ENCODE results near the gene LYAR. TPM values are rescaled to one million over a fixed set of nuclear protein-coding genes. Genes with fewer than 3 reads are reported as not detected.

The LYAR gene
- total RNA-seq, 1 experiment from 2014 or later: 49.3 TPM

- intact Hi-C loops (cut with micrococcal nuclease; ENCODE audit: unreplicated experiment): no loop called here
- POLR2A ChIA-PET (ENCODE audit: low non-redundant PET): no interaction called here
- Histone ChIP-seq H3K36me3 (ENCODE audit: insufficient read depth, low read length, poor library complexity, severe bottlenecking) (no peaks in the 10 kb centered on the region), H3K9me3 (ENCODE audit: low read depth, low read length, poor library complexity, severe bottlenecking) (no peaks in the 10 kb centered on the region), H3K4me1 (ENCODE audit: insufficient read depth, low read length, poor library complexity, severe bottlenecking) (no peaks in the 10 kb centered on the region), H3K4me3 (ENCODE audit: low read depth, low read length, poor library complexity, severe bottlenecking) (no peak overlapping the region), H3K27me3 (replicated peaks; ENCODE audit: insufficient read depth, low read depth, low read length, poor library complexity) (no peaks in the 10 kb centered on the region), H3K27ac (ENCODE audit: low read depth, low read length, poor library complexity, severe bottlenecking) (no peak overlapping the region)
- no peak for DNase-seq (ENCODE audit: low spot score)
- CTCF ChIA-PET: no interaction called here
- BruUV-seq (replicated peaks): no TSS peak
- TF ChIP-seq EZH2 (IDR thresholded peaks at IDR 0.05; ENCODE audit: borderline replicate concordance, low read depth, low read length, poor library complexity, severe bottlenecking) (no peak), CTCF (conservative IDR thresholded peaks at IDR 0.05; ENCODE audit: low read depth, low read length) (no peak)
These were observed 32.2 kb upstream of the LYAR start for GRCh38 chr4:4321951-4322688.

- DNase-seq (ENCODE audit: low spot score): no peak
- ChIA-PET POLR2A (ENCODE audit: low non-redundant PET) (no interaction called here), CTCF (no interaction called here)
- Histone ChIP-seq H3K27me3 (replicated peaks; ENCODE audit: insufficient read depth, low read depth, low read length, poor library complexity) (no peaks in the 10 kb centered on the region), H3K36me3 (ENCODE audit: insufficient read depth, low read length, poor library complexity, severe bottlenecking) (no peaks in the 10 kb centered on the region), H3K27ac (ENCODE audit: low read depth, low read length, poor library complexity, severe bottlenecking) (no peak overlapping the region), H3K4me1 (ENCODE audit: insufficient read depth, low read length, poor library complexity, severe bottlenecking) (no peaks in the 10 kb centered on the region), H3K4me3 (ENCODE audit: low read depth, low read length, poor library complexity, severe bottlenecking) (no peak overlapping the region), H3K9me3 (ENCODE audit: low read depth, low read length, poor library complexity, severe bottlenecking) (no peaks in the 10 kb centered on the region)
- TF ChIP-seq EZH2 (IDR thresholded peaks at IDR 0.05; ENCODE audit: borderline replicate concordance, low read depth, low read length, poor library complexity, severe bottlenecking): no peak
- TF ChIP-seq CTCF (conservative IDR thresholded peaks at IDR 0.05; ENCODE audit: low read depth, low read length): no peak
- BruUV-seq (replicated peaks): no TSS peak
- intact Hi-C loops (cut with micrococcal nuclease; ENCODE audit: unreplicated experiment): no loop called here
These were observed 31.2 kb upstream of the LYAR start for GRCh38 chr4:4320951-4321714.

- Histone ChIP-seq H3K4me3 (ENCODE audit: low read depth, low read length, poor library complexity, severe bottlenecking) (no peak overlapping the region), H3K27me3 (replicated peaks; ENCODE audit: insufficient read depth, low read depth, low read length, poor library complexity) (no peaks in the 10 kb centered on the region), H3K27ac (ENCODE audit: low read depth, low read length, poor library complexity, severe bottlenecking) (no peak overlapping the region), H3K4me1 (ENCODE audit: insufficient read depth, low read length, poor library complexity, severe bottlenecking) (no peaks in the 10 kb centered on the region), H3K9me3 (ENCODE audit: low read depth, low read length, poor library complexity, severe bottlenecking) (no peaks in the 10 kb centered on the region), H3K36me3 (ENCODE audit: insufficient read depth, low read length, poor library complexity, severe bottlenecking) (no peaks in the 10 kb centered on the region)
- no peak for DNase-seq (ENCODE audit: low spot score)
- intact Hi-C loops (cut with micrococcal nuclease; ENCODE audit: unreplicated experiment): no loop called here
- CTCF ChIA-PET: no interaction called here
- POLR2A ChIA-PET (ENCODE audit: low non-redundant PET): no interaction called here
- no TSS peak for BruUV-seq (replicated peaks)
- TF ChIP-seq CTCF (conservative IDR thresholded peaks at IDR 0.05; ENCODE audit: low read depth, low read length) (no peak), EZH2 (IDR thresholded peaks at IDR 0.05; ENCODE audit: borderline replicate concordance, low read depth, low read length, poor library complexity, severe bottlenecking) (no peak)
These were observed 30.6 kb upstream of the LYAR start for GRCh38 chr4:4320528-4320927.

Data from A673 (cell line).